IMR-90 (cell line): ENCODE data around the gene ZNF384.

ENCODE experiments used
- BHLHE40 ChIP-seq: fragments of 150-350 bp; IDR thresholded peaks from 2 replicates; pipeline ENCODE4 v1.6.1; 2016; ENCODE audit warnings: mild to moderate bottlenecking, low read depth, low read length
- CTCF ChIP-seq: conservative IDR thresholded peaks from 2 replicates; pipeline ENCODE4 v1.5.1; 2012; ENCODE audit warnings: mild to moderate bottlenecking, low read depth, low read length, improper control_type of control experiment
- FOS ChIP-seq: fragments of 150-350 bp; IDR thresholded peaks from 2 replicates; pipeline ENCODE4 v1.6.1; 2016; ENCODE audit warnings: low read depth, low read length
- POLR2A ChIP-seq: IDR thresholded peaks from 2 replicates; pipeline ENCODE4 v1.6.1; 2012; ENCODE audit warnings: mild to moderate bottlenecking, low read depth, low read length
- RFX5 ChIP-seq: IDR thresholded peaks from 2 replicates; pipeline ENCODE4 v1.8.0; 2012; ENCODE audit warnings: low read depth, mild to moderate bottlenecking, low read length, moderate library complexity
- USF2 ChIP-seq: fragments of 150-350 bp; IDR thresholded peaks from 2 replicates; pipeline ENCODE4 v1.6.1; 2017; ENCODE audit warnings: mild to moderate bottlenecking, antibody characterized with exemption, low read length, low read depth

GRCh38 chr12:6650832-6651231, 38.3 kb downstream of the ZNF384 start:
- no peak for TF ChIP-seq CTCF
- TF ChIP-seq POLR2A = no peak
- TF ChIP-seq FOS = no peak
- TF ChIP-seq USF2 = no peak
- TF ChIP-seq RFX5 = no peak
- no peak for TF ChIP-seq BHLHE40
